Stimulated activated CD8-positive, alpha-beta memory T cell treated with anti-CD3 and anti-CD28 coated beads, Interleukin-12 subunit alpha, Interleukin-12 subunit beta, amount 100 ng/mL, for 1 hour (primary cell): ENCODE measurements around the gene CTSG.
"Not testable (repeated sequence)": the region's sequence is repeated elsewhere in the genome, so short reads cannot be mapped to it uniquely, and the experiment has no call there.

Source experiments
- DNase-seq: peaks from one replicate; pipeline ENCODE4 v3.0.0-alpha.2; 2020; ENCODE audit warnings: low read depth

The CTSG gene, protein sequence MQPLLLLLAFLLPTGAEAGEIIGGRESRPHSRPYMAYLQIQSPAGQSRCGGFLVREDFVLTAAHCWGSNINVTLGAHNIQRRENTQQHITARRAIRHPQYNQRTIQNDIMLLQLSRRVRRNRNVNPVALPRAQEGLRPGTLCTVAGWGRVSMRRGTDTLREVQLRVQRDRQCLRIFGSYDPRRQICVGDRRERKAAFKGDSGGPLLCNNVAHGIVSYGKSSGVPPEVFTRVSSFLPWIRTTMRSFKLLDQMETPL

DNA sequence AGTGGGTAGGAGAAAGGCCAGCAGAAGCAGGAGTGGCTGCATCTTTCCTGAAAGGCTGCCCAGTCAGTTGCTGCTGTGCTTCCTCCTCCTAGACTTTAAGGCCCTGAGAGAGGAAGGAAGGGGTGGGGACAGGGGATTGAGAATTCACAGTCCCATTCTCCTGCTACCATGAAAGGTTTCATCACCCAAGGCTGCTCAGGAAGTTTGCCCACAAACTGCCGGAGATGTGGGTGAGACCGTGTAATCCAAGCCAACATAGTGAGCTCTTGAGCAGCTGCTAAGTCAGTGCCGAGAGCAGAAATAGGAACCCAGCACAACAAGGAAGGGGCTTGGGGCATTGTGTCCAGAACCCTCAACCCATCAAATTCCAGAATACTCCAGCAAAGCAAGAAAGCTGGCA, at the start of gene CTSG:
Gene CTSG (minus strand): TSS at position 69 of the 400 bp plus-strand sequence. CDS start 27 bp downstream, at position 42.
- no peak for DNase-seq

DNA sequence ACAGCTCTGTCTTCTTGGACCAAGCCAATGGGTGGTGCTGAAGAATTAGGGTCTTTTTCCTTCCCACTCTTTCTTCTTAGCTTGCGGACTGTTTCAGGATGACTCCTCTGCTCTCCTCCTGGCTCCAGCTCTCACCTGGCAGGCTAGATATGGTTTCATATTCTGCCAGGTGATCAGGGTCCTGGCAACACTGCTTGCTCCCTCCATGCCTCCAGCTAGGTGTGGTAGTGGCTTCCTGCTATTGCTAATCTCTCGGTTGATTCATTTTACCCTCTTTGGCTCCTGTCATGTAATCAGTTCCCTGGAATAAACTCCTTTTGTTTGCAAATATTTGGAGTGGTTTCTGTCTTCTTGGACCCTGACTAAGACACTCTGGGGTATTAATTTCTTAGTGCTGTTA, 37.7 kb upstream of the CTSG start:
- DNase-seq = no peak

DNA sequence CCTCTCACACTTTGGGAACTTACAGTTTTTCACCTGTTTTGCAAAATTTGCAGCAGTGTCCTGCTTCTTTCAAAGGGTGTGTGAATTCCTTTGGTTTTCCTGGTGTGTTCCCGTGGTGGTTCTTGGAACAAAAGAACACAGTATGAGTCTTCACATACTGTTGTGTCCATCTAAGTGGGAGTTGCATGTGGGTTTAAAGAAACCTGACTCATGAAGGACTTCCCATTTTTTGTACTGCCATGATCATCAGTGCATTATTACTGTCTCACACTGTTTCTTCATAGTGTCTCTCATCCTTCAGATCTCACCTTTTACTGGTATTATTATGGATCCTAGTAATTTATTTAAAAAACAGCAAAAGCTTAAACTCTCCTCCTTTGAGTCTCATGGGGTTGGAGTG, 37.2 kb upstream of the CTSG start:
- no peak for DNase-seq

DNA sequence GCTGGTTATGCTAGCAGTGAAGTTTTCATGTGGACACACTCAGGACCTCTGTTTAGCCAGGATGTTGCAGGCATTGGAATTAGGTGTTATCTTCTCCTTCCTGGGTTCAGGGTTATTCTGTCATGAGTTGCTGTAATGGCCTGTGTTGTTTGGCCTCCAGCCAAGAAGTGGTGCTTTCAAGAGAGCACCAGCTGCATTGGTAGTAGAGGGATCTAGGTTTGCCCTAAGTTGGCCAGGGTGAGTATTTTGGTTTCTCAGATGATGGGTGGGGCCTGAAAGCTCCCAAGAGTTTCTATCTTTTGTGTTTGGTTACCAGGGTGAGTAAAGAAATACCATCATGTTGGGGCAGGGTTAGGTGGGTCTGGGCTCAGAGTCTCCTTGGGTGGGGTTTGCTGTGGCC, 36.1 kb upstream of the CTSG start:
- DNase-seq = no peak

DNA sequence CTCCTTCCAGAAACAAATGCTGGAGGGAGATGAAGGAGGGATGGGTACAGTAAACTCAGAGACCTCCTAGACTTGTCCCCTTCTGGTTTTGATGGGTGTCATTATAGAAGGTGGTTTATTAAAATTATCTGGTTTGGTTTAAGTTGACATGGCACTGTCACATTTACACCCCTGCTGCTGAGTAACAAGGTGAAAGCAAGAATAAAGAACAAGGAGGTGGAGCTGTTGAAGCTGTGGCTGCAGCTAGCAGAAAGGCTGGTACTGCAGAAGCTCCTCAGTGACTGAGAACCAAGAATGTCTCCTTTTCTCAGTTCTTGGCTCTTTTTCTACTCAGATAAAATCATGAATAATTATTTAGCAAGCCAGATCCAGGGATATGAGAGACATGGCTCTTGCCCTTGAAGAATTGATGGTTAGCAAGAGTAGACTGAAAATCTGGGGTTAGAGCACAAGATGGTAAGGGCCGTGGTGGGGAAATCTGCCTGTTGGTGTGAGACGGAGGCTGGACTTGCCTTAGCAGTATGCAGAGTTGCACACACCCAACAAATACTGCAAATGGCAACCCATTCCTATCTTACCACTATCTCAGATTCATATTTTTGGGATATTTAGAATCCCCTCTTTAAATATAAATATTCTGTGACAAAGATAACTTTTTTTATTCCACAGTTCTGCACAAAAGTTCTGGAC, 33.8 kb upstream of the CTSG start, which contains the start of gene GZMH:
Gene GZMH (minus strand): TSS at position 31 of the 690 bp plus-strand sequence. CDS start 72 bp downstream, outside the sequence.
- no peak for DNase-seq

DNA sequence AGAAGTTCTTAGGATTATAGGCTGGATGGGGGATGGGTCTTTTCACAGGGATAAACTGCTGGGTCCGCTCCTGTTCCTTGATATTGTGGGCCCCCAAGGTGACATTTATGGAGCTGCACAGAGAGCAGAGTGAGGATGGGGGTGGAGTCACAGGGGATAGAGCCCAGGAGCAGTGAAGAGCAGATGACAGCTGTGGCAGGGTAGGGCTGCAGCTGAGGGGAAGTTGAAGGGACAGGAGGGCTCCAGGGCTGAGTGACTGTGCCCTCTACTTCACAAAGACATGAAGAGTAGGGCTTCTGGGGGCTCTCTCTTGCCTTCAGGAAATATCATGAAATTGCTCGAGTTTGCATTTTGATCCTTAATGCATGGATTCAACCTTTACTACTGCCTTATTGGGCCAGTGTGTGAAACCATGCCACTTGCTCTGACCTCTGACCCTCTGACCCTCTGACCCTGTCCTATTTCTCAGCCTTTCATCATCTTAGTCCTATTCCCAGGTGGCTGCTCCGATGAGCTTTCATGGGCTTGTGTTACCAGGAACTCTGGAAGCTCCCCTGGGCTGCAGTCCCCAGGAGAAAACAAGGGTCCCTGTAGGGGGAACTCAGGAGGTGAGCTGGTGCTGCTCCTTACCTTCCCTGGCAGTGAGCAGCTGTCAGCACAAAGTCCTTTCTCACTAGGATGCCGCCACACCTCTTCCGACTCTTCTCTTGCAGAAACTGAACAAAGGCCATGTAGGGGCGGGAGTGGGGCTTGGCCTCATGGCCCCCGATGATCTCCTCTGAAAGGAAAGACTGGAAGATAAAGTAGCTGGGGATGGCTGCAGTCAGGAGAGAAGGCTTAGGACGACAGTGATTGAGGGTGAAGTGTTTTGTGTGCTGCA, 31.8 kb upstream of the CTSG start:
- DNase-seq = no peak

DNA sequence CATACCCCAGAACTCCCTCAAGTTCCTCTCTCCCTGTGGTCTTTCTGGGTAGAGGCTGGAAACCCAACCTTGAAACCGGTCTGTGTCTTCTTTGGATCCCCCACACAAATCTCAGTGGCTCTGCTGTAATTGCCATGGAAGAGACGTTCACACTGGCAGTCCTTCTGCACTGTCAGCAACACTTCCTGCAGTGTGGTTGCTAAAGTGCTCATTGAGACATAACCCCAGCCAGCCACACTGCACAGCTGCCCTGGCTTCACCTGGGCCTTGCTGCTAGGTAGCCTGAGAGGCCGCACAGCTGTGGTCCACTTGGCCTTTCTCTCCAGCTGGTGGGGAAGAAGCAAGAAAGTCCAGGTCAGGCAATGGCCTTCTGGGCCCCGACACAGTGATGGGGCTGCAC, 31.0 kb upstream of the CTSG start:
- no peak for DNase-seq

DNA sequence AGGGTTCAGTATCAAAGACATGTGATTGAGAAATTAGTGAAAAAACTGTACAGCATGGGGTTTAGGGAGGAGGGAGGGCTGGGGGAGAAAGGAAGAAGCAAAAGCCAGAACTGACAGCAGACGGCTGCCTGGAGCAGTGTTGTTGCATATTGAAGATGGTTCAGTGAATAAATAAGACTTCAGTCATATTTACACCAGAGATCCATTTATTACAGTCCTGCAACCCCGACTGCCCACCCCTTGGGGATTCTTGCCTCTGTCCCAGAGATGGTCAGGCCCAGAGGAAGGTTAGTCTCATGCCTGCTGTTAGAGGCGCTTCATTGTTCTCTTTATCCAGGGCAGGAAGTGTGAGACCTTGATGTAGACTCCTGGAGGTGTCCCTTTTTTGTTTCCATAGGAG, 30.2 kb upstream of the CTSG start:
- no peak for DNase-seq

DNA sequence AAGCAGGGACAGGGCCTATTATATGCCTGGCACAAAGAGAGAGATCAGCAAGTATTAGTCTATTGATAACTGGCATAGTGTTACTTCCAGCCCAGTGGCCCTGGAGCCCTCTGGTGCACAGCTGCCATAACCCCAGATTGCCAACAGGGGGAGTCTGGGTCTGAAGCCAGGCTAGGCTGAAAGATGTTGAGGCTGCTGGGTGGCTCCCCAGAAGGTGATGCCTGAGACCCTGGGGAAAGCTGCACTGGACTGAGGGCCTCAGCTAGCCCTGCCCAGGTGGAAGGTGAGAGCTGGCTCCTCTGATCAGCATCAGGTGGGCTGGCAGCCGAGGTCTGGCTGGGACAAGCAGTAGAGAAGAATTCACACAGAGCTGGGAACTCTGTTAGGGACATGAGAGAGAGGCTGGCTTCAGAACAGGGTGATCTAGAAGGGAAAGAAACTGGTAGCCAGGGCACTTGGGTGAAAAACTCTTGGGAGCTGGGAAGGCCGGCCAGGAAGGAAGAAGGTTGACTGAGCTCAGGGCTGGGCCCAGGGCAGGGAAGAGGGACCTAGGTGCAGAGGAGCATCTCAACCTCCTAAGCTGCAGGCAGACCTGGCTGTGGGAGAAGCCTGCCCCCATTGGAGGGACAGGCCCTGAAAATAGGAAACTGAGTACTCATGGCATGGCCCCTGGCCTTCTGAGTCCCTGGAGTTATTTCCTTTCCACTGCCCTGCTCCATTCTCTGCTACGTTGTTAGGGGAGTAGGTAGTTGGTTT, 29.6 kb upstream of the CTSG start:
- peak; percentile 42 for DNase-seq

DNA sequence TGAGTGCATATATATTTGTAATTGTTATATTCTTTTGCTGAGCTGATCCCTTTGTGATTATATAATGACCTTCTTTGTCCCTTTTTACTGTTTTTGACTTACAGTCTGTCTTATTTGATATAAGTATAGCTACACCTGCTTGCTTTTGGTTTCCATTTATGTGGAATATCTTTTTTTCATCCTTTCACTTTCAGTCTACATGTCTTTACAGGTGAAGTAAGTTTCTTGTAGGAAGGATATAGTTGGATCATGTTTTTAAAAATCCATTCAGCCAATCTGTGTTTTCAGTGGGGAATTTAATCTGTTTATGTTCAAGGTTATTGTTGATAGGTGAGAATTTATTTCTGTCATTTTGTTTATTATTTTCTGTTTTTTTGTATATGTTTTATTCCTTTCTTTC, 21.4 kb upstream of the CTSG start:
- DNase-seq = no peak

DNA sequence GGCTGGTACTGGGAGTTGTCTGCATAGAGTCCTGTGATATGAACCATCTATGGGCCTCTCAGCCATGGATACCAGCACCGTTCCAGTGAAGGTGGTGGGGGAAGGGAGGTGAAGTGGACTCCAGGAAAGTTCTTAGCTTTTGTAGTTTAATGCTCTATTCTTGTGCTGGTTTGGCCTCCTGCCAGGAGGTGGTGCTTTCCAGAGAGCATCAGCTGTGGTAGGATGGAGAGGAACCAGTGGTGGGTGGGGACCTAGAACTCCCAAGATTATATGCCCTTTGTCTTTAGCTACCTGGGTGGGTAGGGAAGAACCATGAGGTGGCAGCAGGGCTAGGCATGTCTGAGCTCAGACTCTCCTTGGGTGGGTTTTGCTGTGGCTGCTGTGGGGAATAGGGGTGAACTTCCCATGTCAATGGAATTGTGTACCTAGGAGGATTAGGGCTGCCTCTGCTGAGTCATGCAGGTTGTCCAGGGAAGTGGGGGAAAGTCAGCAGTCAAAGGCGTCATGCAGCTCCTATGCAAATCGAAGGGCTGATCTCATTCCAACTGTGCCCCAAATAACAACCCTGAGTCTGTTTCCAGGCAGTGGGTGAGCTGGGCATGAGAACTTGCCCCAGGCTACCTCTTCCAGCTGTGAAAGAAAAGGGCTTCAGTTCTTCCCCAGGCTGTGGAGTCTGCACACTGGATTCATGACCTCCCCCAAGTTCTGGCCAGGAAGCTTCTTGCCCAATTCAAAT, 19.2 kb upstream of the CTSG start:
- no peak for DNase-seq

DNA sequence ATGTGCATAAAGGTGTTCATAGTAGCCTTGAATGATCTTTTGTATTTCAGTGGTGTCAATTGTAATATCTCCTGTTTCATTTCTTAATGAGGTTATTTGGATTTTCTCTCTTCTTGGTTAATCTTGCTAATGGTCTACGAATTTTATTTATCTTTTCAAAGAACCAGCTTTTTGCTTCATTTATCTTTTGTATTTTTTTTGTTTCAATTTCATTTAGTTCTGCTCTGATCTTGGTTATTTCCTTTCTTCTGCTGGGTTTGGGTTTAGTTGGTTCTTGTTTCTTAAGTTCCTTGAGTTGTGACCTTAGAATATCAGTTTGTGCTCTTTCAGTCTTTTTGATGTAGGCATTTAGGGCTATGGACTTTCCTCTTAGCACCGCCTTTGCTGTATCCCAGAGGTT, 15.0 kb upstream of the CTSG start:
- DNase-seq = not testable (repeated sequence)

DNA sequence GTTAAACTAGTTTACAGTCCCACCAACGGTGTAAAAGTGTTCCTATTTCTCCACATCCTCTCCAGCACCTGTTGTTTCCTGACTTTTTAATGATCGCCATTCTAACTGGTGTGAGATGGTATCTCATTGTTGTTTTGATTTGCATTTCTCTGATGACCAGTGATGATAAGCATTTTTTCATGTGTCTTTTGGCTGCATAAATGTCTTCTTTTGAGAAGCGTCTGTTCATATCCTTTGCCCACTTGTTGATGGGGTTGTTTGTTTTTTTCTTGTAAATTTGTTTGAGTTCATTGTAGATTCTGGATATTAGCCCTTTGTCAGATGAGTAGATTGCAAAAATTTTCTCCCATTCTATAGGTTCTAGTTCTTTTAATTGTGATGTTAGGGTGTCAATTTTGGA, 8.4 kb upstream of the CTSG start:
- not testable (repeated sequence) for DNase-seq

DNA sequence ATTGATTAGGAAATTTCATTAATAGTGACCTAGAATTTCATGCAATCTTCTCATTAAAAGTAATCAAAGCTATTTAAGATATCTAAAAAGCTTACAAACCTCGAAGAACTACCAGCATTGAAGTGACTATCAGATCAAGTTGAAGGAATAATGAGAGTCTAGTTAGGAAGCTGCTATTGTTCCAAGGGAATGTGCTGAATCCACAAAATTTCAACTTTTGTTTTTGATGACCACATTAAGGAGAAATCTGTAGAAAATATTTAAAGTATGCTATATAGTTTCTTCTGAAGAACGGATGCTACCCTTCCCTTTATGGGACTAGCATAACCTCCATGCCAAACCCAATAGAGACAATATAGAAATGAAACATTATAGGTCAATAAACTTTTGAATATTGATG, 2.5 kb upstream of the CTSG start:
- DNase-seq = no peak

DNA sequence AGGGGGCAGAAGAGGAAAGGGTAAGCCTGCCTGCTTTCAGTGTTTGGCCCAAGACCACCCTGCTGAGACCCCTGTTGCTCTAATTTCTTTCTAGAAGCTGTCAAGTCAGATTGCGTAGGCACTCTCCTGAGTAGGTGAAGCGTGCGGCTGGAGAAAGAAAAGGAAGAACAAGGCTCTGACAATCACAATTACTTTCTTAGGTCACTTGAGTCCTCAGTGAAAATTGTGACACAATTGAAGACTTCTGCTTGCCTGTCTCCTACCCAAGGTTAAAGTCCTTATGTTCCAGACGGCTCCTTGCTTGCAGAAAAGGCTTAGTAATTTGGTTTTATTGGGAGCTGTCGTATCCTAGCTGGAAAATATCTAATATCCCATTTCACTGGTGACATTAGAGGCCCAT, 721 bp upstream of the CTSG start:
- DNase-seq = no peak

DNA sequence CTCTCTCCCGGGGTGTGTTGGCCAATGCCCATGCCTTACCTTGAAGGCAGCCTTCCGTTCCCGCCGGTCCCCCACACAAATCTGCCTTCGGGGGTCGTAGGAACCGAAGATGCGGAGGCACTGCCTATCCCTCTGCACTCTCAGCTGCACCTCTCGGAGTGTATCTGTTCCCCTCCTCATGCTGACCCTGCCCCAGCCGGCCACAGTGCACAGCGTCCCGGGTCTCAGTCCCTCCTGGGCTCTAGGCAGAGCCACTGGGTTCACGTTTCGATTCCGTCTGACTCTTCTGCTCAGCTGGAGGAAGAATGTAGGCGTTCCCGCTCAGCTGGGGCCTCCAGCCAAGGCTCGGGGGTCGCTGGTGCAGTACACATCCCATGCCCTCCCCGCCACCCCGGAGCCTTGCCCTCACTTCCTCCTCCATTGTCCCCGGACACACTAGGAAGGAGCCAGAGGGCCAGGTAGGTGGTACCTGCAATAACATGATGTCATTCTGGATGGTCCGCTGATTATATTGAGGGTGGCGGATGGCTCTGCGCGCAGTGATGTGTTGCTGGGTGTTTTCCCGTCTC, 1.8 kb downstream of the CTSG start:
- DNase-seq = no peak

DNA sequence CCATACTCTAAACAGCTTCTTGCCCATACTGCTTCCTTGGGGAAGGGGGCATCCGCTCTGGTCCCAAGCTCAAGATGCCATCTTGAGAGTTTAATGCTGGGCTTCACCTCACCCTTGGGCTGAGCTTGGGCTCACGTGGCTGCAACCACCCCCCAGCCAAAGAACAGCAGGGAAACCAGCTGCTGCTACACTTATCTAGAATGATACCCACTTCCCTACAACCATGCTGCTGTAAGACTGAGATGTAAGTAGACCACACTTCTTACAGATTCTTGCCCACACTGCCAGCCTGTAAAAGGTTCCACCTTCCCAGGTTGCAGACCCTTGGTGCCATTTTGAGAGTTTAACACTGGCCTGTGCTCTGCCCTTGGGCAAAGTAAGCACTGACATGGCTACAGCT, 9.7 kb downstream of the CTSG start:
- no peak for DNase-seq

DNA sequence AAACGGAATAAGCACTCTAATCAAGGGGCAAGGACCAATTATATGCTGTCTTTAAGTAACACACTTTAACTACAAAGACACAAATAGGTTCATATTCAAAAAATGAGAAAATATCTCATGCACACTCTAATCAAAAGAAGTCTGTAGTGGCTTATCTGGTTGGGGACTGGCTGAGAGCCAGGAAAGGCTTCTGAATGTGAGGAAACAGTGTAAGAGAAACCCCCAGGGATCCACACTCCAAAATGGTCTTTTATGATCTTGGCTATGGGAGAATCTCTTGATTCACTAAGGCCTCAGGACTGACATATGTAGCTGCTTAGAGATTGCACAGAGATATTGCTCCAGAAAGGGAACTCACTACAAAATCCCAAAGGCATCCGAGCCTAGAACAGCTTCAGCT, 10.3 kb downstream of the CTSG start:
- DNase-seq = no peak

DNA sequence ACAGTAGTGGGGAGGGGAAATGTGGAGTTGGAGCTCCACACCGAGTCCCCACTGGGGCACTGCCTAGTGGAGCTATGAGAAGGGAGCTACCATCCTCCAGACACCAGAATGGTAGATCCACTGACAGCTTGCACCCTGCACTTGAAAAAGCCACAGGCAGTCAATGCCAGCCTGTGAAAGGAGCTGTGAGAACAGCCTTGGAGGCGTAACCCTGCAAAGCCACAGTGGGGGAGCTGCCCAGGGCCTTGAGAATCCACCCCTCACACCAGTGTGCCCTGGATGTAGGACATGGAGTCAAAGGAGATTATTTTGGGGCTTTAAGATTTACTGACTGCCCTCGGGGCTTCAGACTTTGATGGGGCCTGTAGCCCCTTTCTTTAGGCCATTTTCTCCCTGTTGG, 12.5 kb downstream of the CTSG start:
- DNase-seq = no peak

DNA sequence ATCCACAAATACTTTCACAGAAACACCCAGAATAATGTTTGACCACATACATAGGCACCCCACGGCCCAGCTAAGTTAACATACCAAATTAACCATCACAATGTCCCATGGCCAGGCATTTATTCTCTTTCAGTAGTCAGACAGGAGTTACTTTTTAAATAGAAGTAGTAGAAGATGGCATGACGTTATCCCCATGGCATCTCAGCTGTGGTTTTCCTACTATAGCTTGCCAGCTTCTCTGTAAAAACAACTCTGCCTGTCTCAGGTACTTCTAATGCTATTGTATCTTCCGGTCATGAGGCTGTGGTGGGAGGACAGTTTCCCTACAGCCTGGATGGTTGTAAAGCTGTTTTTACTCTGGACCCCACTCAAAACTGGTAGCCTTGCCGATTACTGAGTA, 19.3 kb downstream of the CTSG start:
- DNase-seq = no peak

DNA sequence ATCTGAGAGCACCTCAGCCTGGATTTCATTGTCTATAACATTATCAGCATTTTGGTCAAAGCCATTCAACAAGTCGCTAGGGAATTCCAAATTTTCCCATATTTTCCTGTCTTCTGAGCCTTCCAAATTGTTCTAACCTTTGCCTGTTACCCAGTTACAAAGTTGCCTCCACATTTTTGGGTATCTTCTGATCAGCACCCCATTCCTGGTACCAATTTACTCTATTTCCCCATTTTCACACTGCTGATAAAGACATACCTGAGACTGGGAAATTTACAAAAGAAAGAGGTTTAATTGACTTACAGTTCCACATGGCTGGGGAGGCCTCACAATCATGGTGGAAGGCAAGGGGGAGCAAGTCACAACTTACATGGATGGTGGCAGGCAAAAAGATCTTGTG, 27.0 kb downstream of the CTSG start:
- not testable (repeated sequence) for DNase-seq
